Activated CD4-positive, alpha-beta memory T cell treated with anti-CD3 and anti-CD28 coated beads, Interleukin-2, amount 10 ng/mL, durations not matched to agents 7 days and 5 days (primary cell): ENCODE data around the gene HLA-DOB. TPM values are rescaled to one million over a fixed set of nuclear protein-coding genes. Genes with fewer than 3 reads are reported as not detected.

Experiments
- CTCF ChIA-PET: fragments of 350-600 bp; sonication (Branson Sonifier 250); formaldehyde crosslinking; loops from one replicate; lab custom pipeline; 2021; ENCODE audit warnings: antibody characterized with exemption, inconsistent platforms; lab: Charles Lee
- POLR2A ChIA-PET: fragments of 350-600 bp; sonication (Branson Sonifier 250); formaldehyde crosslinking; loops from one replicate; lab custom pipeline; 2021; ENCODE audit warnings: antibody characterized with exemption; lab: Charles Lee
- DNase-seq: peaks from one replicate; pipeline ENCODE4 v3.0.0-alpha.2; 2020
- H3K27ac Mint-ChIP-seq: one replicate; pipeline ENCODE4 v1.8.0; 2021; ENCODE audit warnings: mild to moderate bottlenecking, mixed read lengths
- H3K27me3 Mint-ChIP-seq: one replicate; pipeline ENCODE4 v1.8.0; 2021; ENCODE audit warnings: mixed read lengths
- H3K36me3 Mint-ChIP-seq: one replicate; pipeline ENCODE4 v1.8.0; 2021; ENCODE audit warnings: low read depth, mixed read lengths
- H3K4me1 Mint-ChIP-seq: one replicate; pipeline ENCODE4 v1.8.0; 2021; ENCODE audit warnings: mixed read lengths
- H3K4me3 Mint-ChIP-seq: one replicate; pipeline ENCODE4 v1.8.0; 2021; ENCODE audit warnings: mild to moderate bottlenecking, mixed read lengths
- H3K9me3 Mint-ChIP-seq: one replicate; pipeline ENCODE4 v1.8.0; 2021; ENCODE audit warnings: mixed read lengths
- total RNA-seq, 2 experiments: library from RNA; stranded (reverse); gene quantifications; one replicate each; pipeline ENCODE4 v1.2.3, GENCODE V29; 2021

Gene HLA-DOB
- total RNA-seq, 2 experiments from 2014 or later = 1.5 to 2.2 TPM

DNA sequence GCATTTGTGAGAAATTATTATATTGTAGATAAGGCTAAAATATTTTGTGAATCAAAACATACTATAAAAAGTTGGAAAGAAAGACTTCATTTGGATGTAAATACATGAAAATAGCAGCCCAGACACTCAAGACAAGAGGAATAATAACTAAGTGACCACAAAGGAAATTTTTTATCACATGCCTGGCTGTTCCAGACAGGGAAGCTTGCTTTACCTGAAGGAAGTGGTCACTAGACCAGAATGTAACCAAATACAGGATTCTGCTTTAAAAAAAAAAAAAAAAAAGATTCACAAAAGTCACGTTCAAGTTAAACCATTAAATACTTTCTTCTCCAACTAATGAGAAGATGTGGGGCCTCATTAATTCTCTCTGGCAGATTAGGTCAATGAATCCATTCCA is 44.1 kb downstream of the HLA-DOB start:
- no peak overlapping the region for H3K27ac Mint-ChIP-seq
- ChIA-PET CTCF (no interaction called here), POLR2A (no interaction called here)
- no peaks in the 10 kb centered on the region for H3K36me3 Mint-ChIP-seq
- no peak overlapping the region for H3K4me3 Mint-ChIP-seq
- DNase-seq = no peak
- no peaks in the 10 kb centered on the region for H3K9me3 Mint-ChIP-seq
- H3K27me3 Mint-ChIP-seq = peaks cover 69% of the 10 kb centered on the region
- H3K4me1 Mint-ChIP-seq = peaks cover 2% of the 10 kb centered on the region

DNA sequence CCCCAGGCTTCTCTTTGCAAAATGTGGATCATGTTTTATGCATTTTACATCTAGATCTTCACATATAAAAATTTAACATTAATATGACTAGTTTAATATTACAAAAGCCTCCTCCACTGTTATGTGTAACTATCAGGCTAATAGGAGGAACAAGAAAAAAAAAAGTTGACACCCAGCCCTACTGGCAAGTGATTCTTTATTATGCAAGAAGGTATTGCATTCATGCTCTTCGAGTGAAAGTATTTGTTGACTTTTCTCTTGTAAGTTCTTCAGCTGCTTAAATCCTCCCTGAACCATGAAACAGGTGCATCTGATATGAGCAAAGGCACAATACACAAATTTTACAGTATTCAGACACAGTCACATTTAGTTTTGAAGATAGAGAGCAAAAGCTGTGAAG is 52.8 kb downstream of the HLA-DOB start:
- CTCF ChIA-PET = no interaction called here
- DNase-seq = no peak
- no peaks in the 10 kb centered on the region for H3K36me3 Mint-ChIP-seq
- no peaks in the 10 kb centered on the region for H3K9me3 Mint-ChIP-seq
- no peak overlapping the region for H3K4me3 Mint-ChIP-seq
- peaks cover 67% of the 10 kb centered on the region for H3K27me3 Mint-ChIP-seq
- POLR2A ChIA-PET = no interaction called here
- H3K27ac Mint-ChIP-seq = no peak overlapping the region
- no peaks in the 10 kb centered on the region for H3K4me1 Mint-ChIP-seq

DNA sequence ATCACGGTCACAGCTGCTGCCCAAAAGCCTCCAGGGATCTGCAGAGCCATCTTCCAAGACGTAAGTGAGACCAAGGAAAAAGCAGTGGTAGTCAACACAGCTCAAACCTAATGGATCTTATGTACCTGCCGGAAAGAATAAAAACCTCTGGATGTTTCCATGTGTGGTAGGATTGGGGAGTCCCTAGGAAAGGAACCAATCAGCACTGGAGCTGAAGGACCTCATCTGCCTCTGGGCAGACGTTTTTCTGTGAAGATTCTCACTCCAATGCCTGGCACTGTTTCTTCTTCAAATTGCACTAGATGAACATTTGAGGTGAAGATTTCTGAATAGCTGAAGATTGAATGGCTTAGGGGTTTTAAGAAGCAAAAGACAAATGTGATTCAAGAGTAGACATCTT is 53.4 kb downstream of the HLA-DOB start, which contains the start of gene HLA-DQB2:
Gene HLA-DQB2, minus strand, starts transcription at position 112 of the 400 bp plus-strand sequence. Its CDS starts 62 bp downstream, at position 50.
- no peak within 1 kb of the TSS for H3K27ac Mint-ChIP-seq
- no peaks in the 10 kb centered on the region for H3K9me3 Mint-ChIP-seq
- H3K4me3 Mint-ChIP-seq = no peak within 1 kb of the TSS
- no peaks in the 10 kb centered on the region for H3K36me3 Mint-ChIP-seq
- DNase-seq = no peak
- H3K27me3 Mint-ChIP-seq = peaks cover 62% of the 10 kb centered on the region
- CTCF ChIA-PET = no interaction called here
- POLR2A ChIA-PET = no interaction called here
- no peaks in the 10 kb centered on the region for H3K4me1 Mint-ChIP-seq

Other genes starting within 250 kb of the HLA-DOB start
- 100 to 1,000 TPM; 155 TPM for gene HLA-DRB1, start 227.2 kb downstream of the HLA-DOB start, total RNA-seq
- 10 to 100 TPM; 35.4 to 41.1 TPM for gene HLA-DQA1, start 179.6 kb downstream of the HLA-DOB start, total RNA-seq
- 10 to 100 TPM; 74.4 to 74.6 TPM for gene HLA-DQB1, start 150.3 kb downstream of the HLA-DOB start, total RNA-seq
- gene HLA-DQA2, start 75.6 kb downstream of the HLA-DOB start, total RNA-seq = not detected
- gene HLA-DQB2, start 53.5 kb downstream of the HLA-DOB start, total RNA-seq = not detected
- gene TAP2, start 21.7 kb upstream of the HLA-DOB start, total RNA-seq = 100 to 1,000 TPM; 203 to 211 TPM
- 100 to 1,000 TPM; 389 to 401 TPM for gene PSMB8, start 27.0 kb upstream of the HLA-DOB start, total RNA-seq
- gene TAP1, start 36.7 kb upstream of the HLA-DOB start, total RNA-seq = 100 to 1,000 TPM; 410 to 412 TPM
- 100 to 1,000 TPM; 368 to 372 TPM for gene PSMB9, start 37.2 kb upstream of the HLA-DOB start, total RNA-seq
- 10 to 100 TPM; 19.1 to 20.0 TPM for gene HLA-DMB, start 124.0 kb upstream of the HLA-DOB start, total RNA-seq
- 10 to 100 TPM; 54.0 to 54.3 TPM for gene HLA-DMA, start 136.1 kb upstream of the HLA-DOB start, total RNA-seq
- gene BRD2, start 151.6 kb upstream of the HLA-DOB start, total RNA-seq = 100 to 1,000 TPM; 290 to 297 TPM
- gene HLA-DOA, start 192.6 kb upstream of the HLA-DOB start, total RNA-seq = 1 to 10 TPM; 3.4 to 4.1 TPM